ENCODE measurements around the gene REC8.
"Not testable (repeated sequence)": the region's sequence is repeated elsewhere in the genome, so short reads cannot be mapped to it uniquely, and the experiment has no call there.

The REC8 gene

DNA sequence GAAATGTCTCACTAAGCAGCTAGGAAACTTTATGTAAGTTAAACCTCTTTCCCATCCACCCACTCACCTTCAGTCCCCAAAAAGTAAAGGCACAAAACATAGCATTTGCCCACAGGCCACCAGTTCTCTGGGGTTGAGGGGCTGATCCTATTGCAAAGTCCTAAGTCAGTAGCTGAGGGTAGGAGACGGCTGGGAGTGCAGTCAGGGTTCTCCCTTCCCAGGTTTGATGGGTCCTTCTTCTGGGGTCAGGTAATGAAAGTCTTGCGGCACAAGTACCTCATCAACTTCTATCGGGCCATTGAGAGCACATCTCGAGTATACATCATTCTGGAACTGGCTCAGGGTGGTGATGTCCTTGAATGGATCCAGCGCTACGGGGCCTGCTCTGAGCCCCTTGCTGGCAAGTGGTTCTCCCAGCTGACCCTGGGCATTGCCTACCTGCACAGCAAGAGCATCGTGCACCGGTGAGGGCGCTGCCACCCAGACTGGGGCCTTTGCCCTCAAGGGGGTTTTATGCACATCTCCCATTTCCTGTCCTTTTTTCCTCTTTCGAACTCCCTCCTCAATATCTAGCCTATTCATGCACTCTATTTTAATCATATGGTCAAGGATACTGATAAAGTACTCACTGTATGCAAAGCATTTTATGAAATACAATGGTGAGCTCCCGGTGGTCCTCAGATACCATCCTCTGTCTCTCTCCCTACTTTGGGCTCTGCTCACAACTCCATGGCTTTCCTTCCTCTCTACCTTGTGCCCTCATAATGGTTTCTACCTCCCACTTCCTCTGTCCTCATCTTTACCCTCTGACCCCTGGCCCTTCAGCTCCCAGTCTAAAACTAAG lies 34.6 kb downstream of the REC8 start:
- DNase-seq = no peak

GRCh38 chr14:24207104-24207551 lies 35.2 kb downstream of the REC8 start:
- no peak for DNase-seq

GRCh38 chr14:24207625-24208024 lies 35.7 kb downstream of the REC8 start:
- DNase-seq = no peak

DNA sequence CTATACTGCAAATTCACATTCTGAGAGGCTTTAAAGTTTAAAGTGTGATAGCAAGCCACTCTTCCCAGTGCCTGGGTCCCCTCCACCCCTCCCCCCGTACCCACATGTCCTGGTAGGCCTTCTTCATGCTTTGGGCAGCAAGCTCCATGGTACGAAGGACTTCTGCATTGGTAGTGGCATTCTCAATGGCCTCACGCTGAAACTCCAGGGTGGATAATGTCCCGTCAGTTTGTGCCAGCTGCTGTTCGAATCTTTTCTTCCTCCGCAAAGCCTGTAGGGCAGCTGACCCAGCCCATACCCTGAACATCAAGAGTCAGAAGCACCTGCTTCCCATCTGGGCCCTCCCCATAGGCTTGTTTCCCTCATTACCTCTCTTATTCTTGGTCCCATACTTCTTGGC lies 39.4 kb downstream of the REC8 start:
- no peak for DNase-seq

DNA sequence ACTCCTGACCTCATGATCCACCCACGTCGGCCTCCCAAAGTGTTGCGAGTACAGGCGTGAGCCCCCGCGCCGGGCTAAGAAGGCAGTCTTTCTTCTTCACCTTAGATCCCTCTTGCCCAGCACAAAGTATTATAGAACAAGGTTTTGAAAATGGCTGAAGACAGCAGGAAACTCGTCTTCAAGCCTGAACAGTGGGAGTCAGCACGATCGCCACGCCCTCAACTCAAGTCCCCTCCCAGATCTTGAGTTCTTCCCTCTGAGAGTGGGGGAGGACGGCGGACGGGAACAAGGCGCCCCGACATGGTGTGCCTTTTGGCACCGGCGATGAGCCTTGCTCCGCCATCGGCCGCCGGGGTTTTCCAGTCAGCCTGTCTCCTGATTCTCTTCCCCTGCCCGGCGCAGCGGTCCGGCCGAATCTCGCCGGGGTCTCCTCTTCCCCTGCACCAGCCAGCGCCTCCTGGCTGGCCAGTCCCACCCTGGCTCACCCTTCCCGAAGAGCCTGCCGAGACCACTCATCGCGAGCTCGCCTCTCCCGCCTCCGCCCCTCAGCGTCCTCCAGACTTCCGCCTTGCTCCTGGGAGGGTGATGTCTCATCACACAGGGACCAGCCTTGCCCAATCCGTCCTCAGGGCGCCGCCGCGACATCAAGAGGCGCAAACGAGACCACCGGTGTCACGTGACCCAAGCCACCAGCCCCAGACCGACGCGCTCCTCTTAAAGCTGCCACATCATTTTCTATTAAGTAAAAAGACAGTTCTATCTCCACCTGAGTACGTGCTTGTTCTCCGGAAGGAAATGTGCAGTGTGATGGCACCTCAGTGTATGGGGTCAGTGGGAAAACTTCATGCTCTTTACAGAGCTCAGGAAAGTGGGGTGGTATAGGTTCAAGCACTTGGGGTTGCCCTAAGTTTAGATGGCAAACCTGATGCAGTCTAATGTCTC lies 41.3 kb downstream of the REC8 start, which contains the start of gene CHMP4A:
Gene CHMP4A, minus strand, starts transcription at position 565 of the 942 bp plus-strand sequence. Its CDS starts 49 bp downstream, at position 516.
- peak; percentile 98 for DNase-seq

DNA sequence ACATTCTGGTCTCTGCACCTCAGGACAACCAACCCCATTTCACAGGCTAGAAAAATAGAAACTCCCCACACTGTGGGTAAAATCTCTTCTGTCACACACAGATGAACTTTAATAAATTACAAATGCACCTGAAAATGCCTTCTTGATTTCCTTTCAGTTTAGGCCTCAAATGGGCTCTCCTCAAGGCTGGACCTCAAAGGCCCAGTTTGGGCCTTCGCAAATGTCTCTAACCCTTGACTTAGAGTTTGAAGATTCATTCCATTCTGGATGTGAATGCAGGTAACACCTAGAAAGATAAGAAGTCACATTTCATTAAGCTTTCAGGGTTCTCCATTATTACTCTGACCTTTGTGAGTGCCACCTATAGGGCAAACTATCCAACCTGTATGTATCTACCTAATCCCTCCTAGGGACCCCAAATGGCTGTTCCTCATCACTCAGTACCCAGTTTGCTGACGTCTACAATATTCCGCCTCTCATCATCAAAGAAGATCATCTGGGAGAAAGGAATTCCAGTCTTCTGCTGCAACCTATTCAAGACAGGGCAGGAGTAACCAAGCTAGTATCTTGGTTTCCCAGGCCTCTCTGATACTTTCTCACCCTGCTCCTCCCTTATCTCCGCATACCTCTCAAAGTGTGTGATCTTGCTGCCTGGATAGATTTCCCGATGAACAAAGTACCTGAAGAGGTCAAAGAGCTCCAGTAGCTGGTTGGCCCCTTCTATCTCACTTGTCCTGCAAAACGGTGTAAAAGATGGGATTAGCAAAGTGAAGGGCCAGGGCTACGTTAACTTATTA lies 42.2 kb downstream of the REC8 start:
- DNase-seq = no peak

DNA sequence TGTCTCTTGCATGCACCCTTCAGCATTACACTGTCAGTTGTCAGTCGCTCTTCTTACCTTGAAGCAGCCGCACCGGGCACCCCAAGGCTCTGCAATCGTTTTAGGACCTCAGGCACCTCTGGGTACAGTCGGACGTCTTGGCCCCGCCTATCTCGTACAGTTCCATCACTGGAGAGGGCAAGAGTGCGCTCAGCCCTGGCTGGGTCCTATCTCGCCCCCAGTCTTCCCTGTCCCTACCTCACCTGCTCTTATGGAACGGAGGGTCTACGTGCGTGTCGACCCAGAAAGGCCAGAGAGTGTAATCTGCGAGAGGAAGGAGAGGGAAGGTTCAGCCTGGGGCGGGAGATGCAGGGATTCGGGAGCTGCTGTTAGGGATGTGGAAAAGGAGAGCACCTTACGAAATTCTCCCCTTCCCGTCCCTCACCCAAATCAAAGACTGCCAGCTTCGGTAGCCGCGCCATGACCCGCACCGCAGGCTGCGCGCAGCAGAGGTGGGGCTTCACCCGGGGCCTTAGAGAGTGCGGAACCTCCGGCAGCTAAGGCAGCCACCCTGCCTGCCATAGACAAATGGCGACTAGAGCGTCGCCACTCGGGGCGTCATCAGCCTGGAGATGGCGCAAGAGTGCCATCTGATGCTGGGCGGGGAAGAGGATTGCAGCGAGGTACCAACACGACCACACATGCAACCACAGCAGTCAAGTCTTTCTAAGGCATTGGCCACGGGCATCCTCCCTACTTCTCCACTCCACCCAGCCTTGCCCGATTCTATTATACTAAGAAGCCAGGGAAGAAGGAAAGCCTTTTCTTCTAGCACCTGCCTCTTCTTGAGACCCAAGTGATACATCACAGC lies 43.8 kb downstream of the REC8 start, which contains the start of gene MDP1:
Gene MDP1, minus strand, starts transcription at position 572 of the 850 bp plus-strand sequence. Its CDS starts 111 bp downstream, at position 461.
- peak; percentile 95 for DNase-seq

DNA sequence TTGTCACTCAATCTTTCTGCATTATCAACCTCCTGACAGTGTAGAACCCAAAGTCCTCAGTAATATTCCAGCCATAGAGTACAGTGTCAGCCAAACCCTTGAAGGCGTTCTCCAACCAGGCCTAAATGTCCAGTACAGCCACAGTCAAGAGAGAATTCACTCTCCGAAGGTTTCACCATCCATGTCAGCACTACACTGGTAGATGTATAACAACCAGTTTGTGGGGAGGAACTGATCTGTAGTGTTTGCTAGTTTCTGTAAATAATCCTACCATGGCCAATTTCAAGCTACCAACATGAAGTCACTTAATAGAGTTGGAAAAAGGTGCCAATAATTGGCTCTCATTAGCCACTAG lies 44.4 kb downstream of the REC8 start:
- DNase-seq = no peak

DNA sequence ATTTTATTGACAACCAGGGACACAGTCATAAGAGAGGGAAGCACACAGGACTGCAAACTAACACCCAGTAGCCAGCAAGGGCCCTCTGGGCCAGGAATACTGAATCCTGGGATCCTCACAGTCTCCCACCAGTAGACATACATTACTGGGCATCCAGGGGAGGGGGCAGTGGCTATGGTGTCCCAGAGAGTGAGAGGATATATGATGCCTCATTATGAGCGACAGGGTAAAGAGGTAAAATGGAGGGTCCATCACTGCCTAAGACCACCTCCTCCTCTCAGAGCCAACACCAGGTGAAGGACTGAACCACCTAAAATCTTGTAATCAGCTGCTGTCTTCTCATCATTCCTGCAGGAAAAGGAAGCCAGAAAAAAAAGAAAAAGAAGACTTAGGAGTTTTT lies 45.0 kb downstream of the REC8 start:
- DNase-seq = not testable (repeated sequence)

- no peak for DNase-seq
Observed at GRCh38 chr14:24219080-24219479, 47.2 kb downstream of the REC8 start.

GRCh38 chr14:24219521-24219920 lies 47.6 kb downstream of the REC8 start:
- DNase-seq = no peak

GRCh38 chr14:24222987-24223386 lies 51.1 kb downstream of the REC8 start:
- DNase-seq = not testable (repeated sequence)

GRCh38 chr14:24224618-24225071 lies 52.8 kb downstream of the REC8 start:
- DNase-seq = no peak

DNA sequence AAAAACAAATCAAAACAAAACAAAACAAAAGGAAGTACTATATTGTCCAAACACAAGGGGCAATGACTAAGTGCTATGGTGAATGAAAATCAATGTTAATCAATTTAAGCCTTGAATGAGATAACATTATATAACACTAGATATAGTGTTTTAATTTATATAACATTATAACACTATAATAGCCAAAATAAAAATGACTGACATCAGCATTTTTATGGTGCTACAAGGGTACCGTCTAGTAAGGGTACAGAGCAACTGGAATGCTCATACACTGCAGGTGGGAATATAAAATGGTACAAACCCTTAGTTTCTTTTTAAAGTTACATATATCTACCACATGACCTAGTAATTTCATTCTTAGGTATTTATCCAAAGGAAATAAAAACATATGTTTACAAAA lies 54.6 kb downstream of the REC8 start:
- no peak for DNase-seq

GRCh38 chr14:24228902-24229301 lies 57.0 kb downstream of the REC8 start:
- no peak for DNase-seq

Data from MV-4-11 (cell line).